ENCODE measurements around the gene CHRM2. TPM values are rescaled to one million over a fixed set of nuclear protein-coding genes. Genes with fewer than 3 reads are reported as not detected.

The CHRM2 gene
- total RNA-seq, 2 experiments from 2014 or later: not detected

DNA sequence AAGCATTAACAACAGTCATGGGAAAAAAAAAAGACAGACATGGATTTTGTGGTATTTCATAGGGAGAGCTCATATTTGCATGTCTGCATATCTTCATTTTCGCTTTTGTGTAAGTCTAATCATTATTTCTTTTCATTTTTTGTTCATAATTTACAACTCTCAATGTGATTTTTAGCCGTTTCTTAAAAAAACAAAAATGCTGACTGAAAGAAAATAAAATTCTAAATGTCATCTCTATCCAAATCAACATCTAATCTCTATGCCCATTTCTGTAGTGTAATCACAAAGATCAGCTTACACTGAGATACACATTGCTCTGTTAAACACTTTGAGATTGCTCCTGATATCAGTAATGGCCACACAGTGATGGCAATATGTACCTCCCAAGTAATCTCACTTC lies 29.2 kb downstream of the CHRM2 start:
- ChIA-PET POLR2A (interaction anchor here (0.7 kb wide), 1 partner anchor 103 kb away, joined by 3 read pairs; no protein-coding TSS in a partner anchor), CTCF (ENCODE audit: unreplicated experiment) (no interaction called here)
- DNase-seq (ENCODE audit: low spot score): no peak

DNA sequence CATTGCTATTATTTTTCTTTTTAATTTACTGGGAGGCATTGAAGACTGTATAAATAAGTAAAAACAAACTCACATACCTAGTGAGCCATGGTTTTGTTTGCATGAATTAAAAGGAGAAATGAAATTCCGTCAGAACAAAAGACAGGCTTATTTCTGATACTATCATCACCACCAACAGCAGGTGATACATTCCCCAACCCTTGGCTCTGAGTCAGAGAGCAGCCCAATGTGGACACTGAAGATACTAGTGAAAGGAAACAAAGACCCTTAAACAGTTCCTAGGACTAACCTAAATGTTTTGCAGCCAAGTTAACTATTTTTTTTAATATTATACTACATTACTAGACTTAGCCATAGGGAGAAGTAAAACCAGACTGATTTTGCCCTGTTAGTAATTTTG lies 31.6 kb downstream of the CHRM2 start:
- BruUV-seq (replicated peaks): no TSS peak
- no peak overlapping the region for H2AFZ ChIP-seq (ENCODE audit: low read length)
- intact Hi-C loops (cut with micrococcal nuclease; ENCODE audit: unreplicated experiment): no loop called here

More for the DNA sequence above, 29.2 kb downstream of the CHRM2 start:
- no peaks in the 10 kb centered on the region for H3K9me3 ChIP-seq (ENCODE audit: low read length)
- no peak overlapping the region for H2AFZ ChIP-seq (ENCODE audit: low read length)
- H3K4me3 ChIP-seq (ENCODE audit: low read depth, low read length, poor library complexity, severe bottlenecking): no peak overlapping the region
- H3K79me2 ChIP-seq (ENCODE audit: insufficient read depth, low read depth, low read length): no peaks in the 10 kb centered on the region
- H4K20me1 ChIP-seq (ENCODE audit: insufficient read depth, low read length): no peaks in the 10 kb centered on the region
- no peaks in the 10 kb centered on the region for H3K9me2 ChIP-seq (ENCODE audit: insufficient read depth, low read length)
- intact Hi-C loops (cut with micrococcal nuclease; ENCODE audit: unreplicated experiment): no loop called here
- H3K4me2 ChIP-seq (ENCODE audit: low read length): no peak overlapping the region
- BruUV-seq (replicated peaks): no TSS peak
- TF ChIP-seq, protein P1, sequence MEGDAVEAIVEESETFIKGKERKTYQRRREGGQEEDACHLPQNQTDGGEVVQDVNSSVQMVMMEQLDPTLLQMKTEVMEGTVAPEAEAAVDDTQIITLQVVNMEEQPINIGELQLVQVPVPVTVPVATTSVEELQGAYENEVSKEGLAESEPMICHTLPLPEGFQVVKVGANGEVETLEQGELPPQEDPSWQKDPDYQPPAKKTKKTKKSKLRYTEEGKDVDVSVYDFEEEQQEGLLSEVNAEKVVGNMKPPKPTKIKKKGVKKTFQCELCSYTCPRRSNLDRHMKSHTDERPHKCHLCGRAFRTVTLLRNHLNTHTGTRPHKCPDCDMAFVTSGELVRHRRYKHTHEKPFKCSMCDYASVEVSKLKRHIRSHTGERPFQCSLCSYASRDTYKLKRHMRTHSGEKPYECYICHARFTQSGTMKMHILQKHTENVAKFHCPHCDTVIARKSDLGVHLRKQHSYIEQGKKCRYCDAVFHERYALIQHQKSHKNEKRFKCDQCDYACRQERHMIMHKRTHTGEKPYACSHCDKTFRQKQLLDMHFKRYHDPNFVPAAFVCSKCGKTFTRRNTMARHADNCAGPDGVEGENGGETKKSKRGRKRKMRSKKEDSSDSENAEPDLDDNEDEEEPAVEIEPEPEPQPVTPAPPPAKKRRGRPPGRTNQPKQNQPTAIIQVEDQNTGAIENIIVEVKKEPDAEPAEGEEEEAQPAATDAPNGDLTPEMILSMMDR (conservative IDR thresholded peaks at IDR 0.05; ENCODE audit: low read length): no peak
- TF ChIP-seq EZH2phosphoT487 (IDR thresholded peaks at IDR 0.05; ENCODE audit: borderline replicate concordance, low read depth, low read length): no peak
- H3K4me1 ChIP-seq (ENCODE audit: insufficient read depth, low read length, poor library complexity, severe bottlenecking): no peaks in the 10 kb centered on the region
- H3K27ac ChIP-seq (ENCODE audit: low read depth, low read length, poor library complexity, severe bottlenecking): no peak overlapping the region
- no peaks in the 10 kb centered on the region for H3K36me3 ChIP-seq (ENCODE audit: insufficient read depth, low read length)

DNA sequence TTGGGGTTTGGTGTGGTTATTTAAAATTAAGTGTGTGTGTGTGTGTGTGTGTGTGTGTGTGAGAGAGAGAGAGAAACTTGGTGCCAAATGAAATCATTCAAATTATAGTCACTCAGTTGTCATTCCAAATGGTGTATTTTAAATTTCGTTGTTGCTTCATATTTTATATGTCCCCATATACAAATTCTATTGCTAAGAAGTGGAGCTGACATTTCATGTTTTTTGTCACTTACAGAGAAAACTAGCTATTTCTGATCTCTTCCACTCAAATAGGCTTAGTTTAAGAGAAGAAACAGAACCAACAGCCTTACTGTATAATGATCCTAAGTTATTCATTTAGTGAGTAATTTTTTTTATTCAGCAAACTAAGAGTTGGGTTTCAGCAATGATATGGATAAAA lies 42.3 kb downstream of the CHRM2 start:
- no peaks in the 10 kb centered on the region for H4K20me1 ChIP-seq (ENCODE audit: insufficient read depth, low read length)
- no peak overlapping the region for H2AFZ ChIP-seq (ENCODE audit: low read length)
- intact Hi-C loops (cut with micrococcal nuclease; ENCODE audit: unreplicated experiment): no loop called here
- H3K4me3 ChIP-seq (ENCODE audit: low read depth, low read length, poor library complexity, severe bottlenecking): no peak overlapping the region
- no peaks in the 10 kb centered on the region for H3K4me1 ChIP-seq (ENCODE audit: insufficient read depth, low read length, poor library complexity, severe bottlenecking)
- no peak for DNase-seq (ENCODE audit: low spot score)
- ChIA-PET CTCF (ENCODE audit: unreplicated experiment) (no interaction called here), POLR2A (interaction anchor here (0.7 to 1.2 kb wide), 2 partner anchors 582 to 755 kb away, joined by 3 to 5 read pairs; no protein-coding TSS in a partner anchor)
- H3K27ac ChIP-seq (ENCODE audit: low read depth, low read length, poor library complexity, severe bottlenecking): no peak overlapping the region
- H3K9me3 ChIP-seq (ENCODE audit: low read length): no peaks in the 10 kb centered on the region
- no TSS peak for BruUV-seq (replicated peaks)
- no peak overlapping the region for H3K4me2 ChIP-seq (ENCODE audit: low read length)
- H3K9me2 ChIP-seq (ENCODE audit: insufficient read depth, low read length): no peaks in the 10 kb centered on the region
- H3K36me3 ChIP-seq (ENCODE audit: insufficient read depth, low read length): no peaks in the 10 kb centered on the region
- H3K79me2 ChIP-seq (ENCODE audit: insufficient read depth, low read depth, low read length): no peaks in the 10 kb centered on the region
- TF ChIP-seq, protein P1 (conservative IDR thresholded peaks at IDR 0.05; ENCODE audit: low read length): no peak
- TF ChIP-seq EZH2phosphoT487 (IDR thresholded peaks at IDR 0.05; ENCODE audit: borderline replicate concordance, low read depth, low read length): no peak

More for the DNA sequence above, 31.6 kb downstream of the CHRM2 start:
- Histone ChIP-seq H3K79me2 (ENCODE audit: insufficient read depth, low read depth, low read length) (no peaks in the 10 kb centered on the region), H3K9me2 (ENCODE audit: insufficient read depth, low read length) (no peaks in the 10 kb centered on the region), H3K4me3 (ENCODE audit: low read depth, low read length, poor library complexity, severe bottlenecking) (no peak overlapping the region), H3K27ac (ENCODE audit: low read depth, low read length, poor library complexity, severe bottlenecking) (no peak overlapping the region), H3K4me2 (ENCODE audit: low read length) (no peak overlapping the region), H4K20me1 (ENCODE audit: insufficient read depth, low read length) (no peaks in the 10 kb centered on the region), H3K9me3 (ENCODE audit: low read length) (no peaks in the 10 kb centered on the region), H3K4me1 (ENCODE audit: insufficient read depth, low read length, poor library complexity, severe bottlenecking) (no peaks in the 10 kb centered on the region), H3K36me3 (ENCODE audit: insufficient read depth, low read length) (no peaks in the 10 kb centered on the region)
- POLR2A ChIA-PET: no interaction called here
- TF ChIP-seq, protein P1 (conservative IDR thresholded peaks at IDR 0.05; ENCODE audit: low read length): no peak
- no peak for TF ChIP-seq EZH2phosphoT487 (IDR thresholded peaks at IDR 0.05; ENCODE audit: borderline replicate concordance, low read depth, low read length)
- CTCF ChIA-PET (ENCODE audit: unreplicated experiment): no interaction called here
- DNase-seq (ENCODE audit: low spot score): no peak
